ENCODE results near the gene RFT1. TPM values are rescaled to one million over a fixed set of nuclear protein-coding genes. Genes with fewer than 3 reads are reported as not detected.
A peak's percentile ranks its signal among the peaks of the same experiment; 100 is the strongest.

RFT1 gene
- total and polyA plus RNA-seq, 2 of the 13 experiments (the other 11 are each of a cell fraction or from before 2014, with no cell fraction given), result 23.2 to 37.0 TPM

DNA sequence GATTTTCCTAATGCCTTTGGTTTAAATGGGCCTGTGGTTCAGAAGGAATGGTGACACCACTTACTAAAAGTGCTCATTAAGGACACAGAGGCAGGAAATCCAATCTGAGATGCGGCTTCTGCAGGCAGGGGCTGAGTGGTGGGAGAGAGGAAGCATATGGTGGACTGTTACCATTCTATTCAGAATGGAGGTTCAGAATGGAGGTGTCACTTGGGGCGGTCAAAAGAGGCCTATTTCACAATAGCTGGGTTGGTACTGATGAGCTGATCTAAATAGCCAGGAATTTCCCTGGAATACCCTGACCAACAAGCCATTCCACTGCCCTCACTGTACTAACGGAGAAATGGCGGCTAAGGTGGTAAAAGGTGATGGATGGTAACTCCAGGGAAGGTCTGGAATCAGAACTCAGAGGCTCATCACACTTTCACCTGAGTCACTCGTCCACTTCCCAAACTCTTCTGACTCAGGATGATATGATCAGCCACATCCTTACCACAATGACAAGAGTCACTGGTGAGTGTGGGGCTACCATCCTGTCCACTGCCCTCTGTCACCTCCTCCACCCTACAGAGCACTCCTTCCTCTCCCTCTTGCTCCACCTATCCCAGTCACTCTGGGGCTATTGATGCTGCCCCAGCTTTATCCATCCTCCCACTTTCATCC, 15.7 kb downstream of the RFT1 start:
- Histone ChIP-seq H3K4me2 (ENCODE audit: low read depth, low read length) (no peak overlapping the region), H3K4me3 (replicated peaks in 1 of 3; ENCODE audit: insufficient read depth in 1 of 3, low read depth in 2 of 3, low read length in 3 of 3) (no peak overlapping the region), H2AFZ (ENCODE audit: low read length) (no peak overlapping the region), H3K27ac (ENCODE audit: extremely low read length, insufficient read depth, low read length) (no peak overlapping the region), H3K36me3 (replicated peaks in 1 of 2; ENCODE audit: control insufficient read depth in 1 of 2, insufficient read depth in 2 of 2, low read length in 2 of 2) (peaks cover 9 to 25% of the 10 kb centered on the region in 2 experiments), H3K79me2 (ENCODE audit: insufficient read depth, low read length) (no peaks in the 10 kb centered on the region), H3K9me3 (ENCODE audit: low read length) (no peaks in the 10 kb centered on the region), H3K9ac (ENCODE audit: insufficient read depth, low read depth, low read length) (no peak overlapping the region), H4K20me1 (ENCODE audit: insufficient read depth, low read length) (no peaks in the 10 kb centered on the region), H3K4me1 (ENCODE audit: insufficient read depth, low read length) (peaks cover 10% of the 10 kb centered on the region), H3K27me3 (ENCODE audit: control insufficient read depth in 1 of 2, insufficient read depth in 2 of 2, low read length in 2 of 2) (no peaks in the 10 kb centered on the region; a peak in 1 of 5 replicates)
- TF ChIP-seq, protein P1, sequence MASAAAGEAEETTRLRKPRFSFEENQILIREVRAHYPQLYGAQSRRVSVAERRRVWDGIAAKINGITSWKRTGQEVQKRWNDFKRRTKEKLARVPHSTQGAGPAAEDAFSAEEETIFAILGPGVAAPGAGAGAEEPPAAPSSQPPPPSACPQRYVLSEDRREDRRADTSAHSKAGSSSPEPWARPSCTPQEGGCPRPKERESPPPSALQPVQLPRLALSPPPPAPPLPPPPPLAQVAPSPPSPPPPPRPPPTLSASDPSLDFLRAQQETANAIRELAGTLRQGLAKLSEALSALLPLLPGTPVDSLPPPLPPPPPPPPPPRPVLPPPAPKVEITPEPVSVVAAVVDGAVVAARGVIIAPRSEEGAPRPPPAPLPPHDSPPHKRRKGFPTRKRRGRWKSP (CRISPR knock-in tag; IDR thresholded peaks at IDR 0.05), result no peak
- TF ChIP-seq, protein P2, sequence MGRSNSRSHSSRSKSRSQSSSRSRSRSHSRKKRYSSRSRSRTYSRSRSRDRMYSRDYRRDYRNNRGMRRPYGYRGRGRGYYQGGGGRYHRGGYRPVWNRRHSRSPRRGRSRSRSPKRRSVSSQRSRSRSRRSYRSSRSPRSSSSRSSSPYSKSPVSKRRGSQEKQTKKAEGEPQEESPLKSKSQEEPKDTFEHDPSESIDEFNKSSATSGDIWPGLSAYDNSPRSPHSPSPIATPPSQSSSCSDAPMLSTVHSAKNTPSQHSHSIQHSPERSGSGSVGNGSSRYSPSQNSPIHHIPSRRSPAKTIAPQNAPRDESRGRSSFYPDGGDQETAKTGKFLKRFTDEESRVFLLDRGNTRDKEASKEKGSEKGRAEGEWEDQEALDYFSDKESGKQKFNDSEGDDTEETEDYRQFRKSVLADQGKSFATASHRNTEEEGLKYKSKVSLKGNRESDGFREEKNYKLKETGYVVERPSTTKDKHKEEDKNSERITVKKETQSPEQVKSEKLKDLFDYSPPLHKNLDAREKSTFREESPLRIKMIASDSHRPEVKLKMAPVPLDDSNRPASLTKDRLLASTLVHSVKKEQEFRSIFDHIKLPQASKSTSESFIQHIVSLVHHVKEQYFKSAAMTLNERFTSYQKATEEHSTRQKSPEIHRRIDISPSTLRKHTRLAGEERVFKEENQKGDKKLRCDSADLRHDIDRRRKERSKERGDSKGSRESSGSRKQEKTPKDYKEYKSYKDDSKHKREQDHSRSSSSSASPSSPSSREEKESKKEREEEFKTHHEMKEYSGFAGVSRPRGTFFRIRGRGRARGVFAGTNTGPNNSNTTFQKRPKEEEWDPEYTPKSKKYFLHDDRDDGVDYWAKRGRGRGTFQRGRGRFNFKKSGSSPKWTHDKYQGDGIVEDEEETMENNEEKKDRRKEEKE (IDR thresholded peaks at IDR 0.05), result no peak
- TF ChIP-seq CEBPB (IDR thresholded peaks at IDR 0.05; ENCODE audit: borderline replicate concordance, low read depth, low read length) (peak; percentile 40; the same call in 1 of the 2 replicates), ZNF644 (CRISPR knock-in tag; IDR thresholded peaks at IDR 0.05; ENCODE audit: low read depth) (no peak), HDAC2 (CRISPR knock-in tag; IDR thresholded peaks at IDR 0.05) (no peak), ZNF501 (CRISPR knock-in tag; IDR thresholded peaks at IDR 0.05) (0 out of 2 replicates have a peak, but pooled peaks have one; percentile 7), FOXP1 (IDR thresholded peaks at IDR 0.05) (no peak), FOXP1 (CRISPR knock-in tag; IDR thresholded peaks at IDR 0.05) (no peak), CBX2 (IDR thresholded peaks at IDR 0.05; ENCODE audit: low read depth, low read length) (no peak), CBX2 (CRISPR knock-in tag; IDR thresholded peaks at IDR 0.05; ENCODE audit: low read depth) (no peak), CCAR2 (optimal IDR thresholded peaks at IDR 0.05; ENCODE audit: low read depth, low read length) (no peak), ZNF251 (CRISPR knock-in tag; IDR thresholded peaks at IDR 0.05) (no peak), ZNF253 (CRISPR knock-in tag; IDR thresholded peaks at IDR 0.05; ENCODE audit: borderline replicate concordance) (no peak), KLF13 (CRISPR knock-in tag; IDR thresholded peaks at IDR 0.05) (no peak), CCDC6 (CRISPR knock-in tag; IDR thresholded peaks at IDR 0.05) (no peak), RFXANK (CRISPR knock-in tag; IDR thresholded peaks at IDR 0.05) (no peak)
- ChIA-PET POLR2A (interaction anchor here (0.9 to 1.1 kb wide), 2 partner anchors 55 to 82 kb away, joined by 3 to 4 read pairs; no protein-coding TSS in a partner anchor), CTCF (ENCODE audit: low intra/inter-chr PET ratio, low total read pairs) (interaction anchor here (1.1 to 7.2 kb wide), 4 partner anchors 18 to 84 kb away, joined by 3 to 81 read pairs (median 6); no protein-coding TSS in a partner anchor)
- in situ Hi-C loops (cut with HindIII; ENCODE audit: extremely low pct_ligation_motif_present, low pct_unique_long_range_greater_than_20kb), result no loop called here
- intact Hi-C loops (cut with micrococcal nuclease; ENCODE audit: unreplicated experiment), result loop anchor here (1.0 kb wide), 1 partner anchor 82 kb away; no protein-coding TSS in a partner anchor
- WGBS (ENCODE audit: low lambda C conversion rate), result 90% methylated on average over 5 of the region's 5 CpGs
- ATAC-seq, result no peak
- FAIRE-seq, result no peak
- DNase-seq (ENCODE audit: low spot score), result no peak
- BruUV-seq (replicated peaks), result no TSS peak
